GM18517 (cell line): ENCODE results near the gene MEPE.
"Not testable (repeated sequence)": the region's sequence is repeated elsewhere in the genome, so short reads cannot be mapped to it uniquely, and the experiment has no call there.

ENCODE experiments used
- ATAC-seq: cut with Tn5 transposase; IDR thresholded peaks from one replicate; pipeline ENCODE4 v1.9.1; 2021; ENCODE audit warnings: mild to moderate bottlenecking, moderate library complexity; ENCODE audit not compliant: unreplicated experiment

MEPE gene

GRCh38 chr4:87882321-87882720 lies 49.6 kb downstream of the MEPE start:
- ATAC-seq: no peak

- ATAC-seq: no peak
Observed at GRCh38 chr4:87882861-87883260, 50.1 kb downstream of the MEPE start.

GRCh38 chr4:87884976-87885549 lies 52.3 kb downstream of the MEPE start:
- no peak for ATAC-seq

- no peak for ATAC-seq
Observed at GRCh38 chr4:87886083-87886482, 53.3 kb downstream of the MEPE start.

- ATAC-seq: not testable (repeated sequence)
Observed at GRCh38 chr4:87890753-87891152, 58.0 kb downstream of the MEPE start.

- no peak for ATAC-seq
Observed at GRCh38 chr4:87895964-87896621, 63.3 kb downstream of the MEPE start.
